Measurements from ENCODE around the gene LTF.
"Not testable (repeated sequence)": the region's sequence is repeated elsewhere in the genome, so short reads cannot be mapped to it uniquely, and the experiment has no call there.

LTF gene

GRCh38 chr3:46406788-46407611 lies 57.7 kb downstream of the LTF start, which contains the start of the genes CCR5AS and CCRL2:
Gene CCR5AS, minus strand, starts transcription at chr3:46407066.
Gene CCRL2, plus strand, starts transcription at chr3:46407259. Its CDS starts 821 bp downstream, at chr3:46408080.
- Histone ChIP-seq H3K36me3 (ENCODE audit: control insufficient read depth, insufficient read depth, low read length) (no peaks in the 10 kb centered on the region), H3K4me1 (no peaks in the 10 kb centered on the region), H3K4me3 (ENCODE audit: low read depth, low read length) (no peak within 1 kb of the TSS), H3K27ac (peak within 1 kb of the TSS; percentile 72), H3K9me3 (ENCODE audit: control insufficient read depth, low read length) (no peaks in the 10 kb centered on the region), H2AFZ (no peak within 1 kb of the TSS), H3K4me2 (ENCODE audit: low read length) (no peak within 1 kb of the TSS), H3K27me3 (ENCODE audit: control insufficient read depth, insufficient read depth, low read length) (no peaks in the 10 kb centered on the region), H3K9ac (no peak within 1 kb of the TSS), H3K79me2 (no peaks in the 10 kb centered on the region)
- TF ChIP-seq CTCF (IDR thresholded peaks at IDR 0.05) = no peak

GRCh38 chr3:46406443-46406787 lies 58.3 kb downstream of the LTF start:
- H3K36me3 ChIP-seq (ENCODE audit: control insufficient read depth, insufficient read depth, low read length) = no peaks in the 10 kb centered on the region
- no peak overlapping the region for H2AFZ ChIP-seq
- no peaks in the 10 kb centered on the region for H3K4me1 ChIP-seq
- H3K27ac ChIP-seq = peak overlapping the region; percentile 72
- H3K4me2 ChIP-seq (ENCODE audit: low read length) = no peak overlapping the region
- no peak overlapping the region for H3K4me3 ChIP-seq (ENCODE audit: low read depth, low read length)
- no peaks in the 10 kb centered on the region for H3K79me2 ChIP-seq
- no peak overlapping the region for H3K9ac ChIP-seq
- TF ChIP-seq CTCF (IDR thresholded peaks at IDR 0.05) = no peak
- no peaks in the 10 kb centered on the region for H3K9me3 ChIP-seq (ENCODE audit: control insufficient read depth, low read length)
- no peaks in the 10 kb centered on the region for H3K27me3 ChIP-seq (ENCODE audit: control insufficient read depth, insufficient read depth, low read length)

- no peak overlapping the region for H3K9ac ChIP-seq
- no peak overlapping the region for H3K27ac ChIP-seq
These were observed 59.2 kb downstream of the LTF start for GRCh38 chr3:46405301-46406019.

GRCh38 chr3:46402902-46403301 lies 61.8 kb downstream of the LTF start:
- H3K27ac ChIP-seq; H2AFZ ChIP-seq; H3K27me3 ChIP-seq (ENCODE audit: control insufficient read depth, insufficient read depth, low read length); H3K4me1 ChIP-seq; H3K9ac ChIP-seq; H3K4me2 ChIP-seq (ENCODE audit: low read length); H3K4me3 ChIP-seq (ENCODE audit: low read depth, low read length); H3K9me3 ChIP-seq (ENCODE audit: control insufficient read depth, low read length); H3K79me2 ChIP-seq; H3K36me3 ChIP-seq (ENCODE audit: control insufficient read depth, insufficient read depth, low read length): not testable (repeated sequence)

More at GRCh38 chr3:46405301-46406019, 59.2 kb downstream of the LTF start:
- Histone ChIP-seq H3K9me3 (ENCODE audit: control insufficient read depth, low read length) (no peaks in the 10 kb centered on the region), H3K4me2 (ENCODE audit: low read length) (no peak overlapping the region), H3K4me3 (ENCODE audit: low read depth, low read length) (no peak overlapping the region), H3K36me3 (ENCODE audit: control insufficient read depth, insufficient read depth, low read length) (no peaks in the 10 kb centered on the region), H3K4me1 (no peaks in the 10 kb centered on the region), H2AFZ (no peak overlapping the region), H3K79me2 (no peaks in the 10 kb centered on the region), H3K27me3 (ENCODE audit: control insufficient read depth, insufficient read depth, low read length) (no peaks in the 10 kb centered on the region)
- no peak for TF ChIP-seq CTCF (IDR thresholded peaks at IDR 0.05)

- Histone ChIP-seq H3K4me2 (ENCODE audit: low read length) (no peak overlapping the region), H3K79me2 (no peaks in the 10 kb centered on the region), H3K4me3 (ENCODE audit: low read depth, low read length) (no peak overlapping the region), H3K9ac (no peak overlapping the region), H3K9me3 (ENCODE audit: control insufficient read depth, low read length) (no peaks in the 10 kb centered on the region), H3K27ac (no peak overlapping the region), H3K4me1 (no peaks in the 10 kb centered on the region), H2AFZ (no peak overlapping the region), H3K27me3 (ENCODE audit: control insufficient read depth, insufficient read depth, low read length) (no peaks in the 10 kb centered on the region), H3K36me3 (ENCODE audit: control insufficient read depth, insufficient read depth, low read length) (no peaks in the 10 kb centered on the region)
- no peak for TF ChIP-seq CTCF (IDR thresholded peaks at IDR 0.05)
These were observed 63.1 kb downstream of the LTF start for GRCh38 chr3:46401579-46401978.

Data from parathyroid adenoma (tissue), 2 donors.